DLD1 (cell line): ENCODE measurements around the gene ADGRG1.
"Not testable (repeated sequence)": the region's sequence is repeated elsewhere in the genome, so short reads cannot be mapped to it uniquely, and the experiment has no call there.

Experiments used
- in situ Hi-C: cut with HindIII; loops from 2 replicates; pipeline ENCODE4 v1.10.0; 2017; ENCODE audit warnings: low sequenced_read_pairs

Gene ADGRG1

GRCh38 chr16:57698812-57699405 is 70.5 kb downstream of the ADGRG1 start:
- in situ Hi-C loops = no loop called here

- in situ Hi-C loops = no loop called here
Observed at GRCh38 chr16:57699481-57699880, 71.1 kb downstream of the ADGRG1 start.

DNA sequence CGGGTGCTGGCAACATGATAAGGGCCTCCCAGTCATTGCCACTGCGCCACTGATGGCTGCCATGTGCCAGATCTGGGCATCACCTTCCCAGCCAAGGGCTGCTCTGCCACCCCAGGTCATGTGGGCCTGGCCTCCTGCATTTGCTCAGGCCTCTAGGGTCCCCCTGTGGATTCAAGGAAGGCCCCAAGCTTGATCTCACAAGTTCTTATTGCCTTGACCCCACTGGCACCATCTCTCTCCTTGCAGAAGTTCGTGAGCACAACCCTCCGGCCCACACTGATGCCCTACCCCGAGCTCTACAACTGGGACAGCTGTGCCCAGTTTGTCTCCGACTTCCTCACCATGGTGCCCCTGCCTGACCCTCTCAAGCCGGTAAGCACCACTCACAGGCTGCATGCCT is 71.5 kb downstream of the ADGRG1 start:
- in situ Hi-C loops = no loop called here

GRCh38 chr16:57700781-57701551 is 72.5 kb downstream of the ADGRG1 start:
- in situ Hi-C loops = no loop called here

- in situ Hi-C loops = no loop called here
Observed at GRCh38 chr16:57701759-57702371, 73.4 kb downstream of the ADGRG1 start.

- in situ Hi-C loops = no loop called here
Observed at GRCh38 chr16:57703416-57704010, 75.1 kb downstream of the ADGRG1 start.

GRCh38 chr16:57704011-57704904 is 75.8 kb downstream of the ADGRG1 start:
- in situ Hi-C loops = no loop called here

DNA sequence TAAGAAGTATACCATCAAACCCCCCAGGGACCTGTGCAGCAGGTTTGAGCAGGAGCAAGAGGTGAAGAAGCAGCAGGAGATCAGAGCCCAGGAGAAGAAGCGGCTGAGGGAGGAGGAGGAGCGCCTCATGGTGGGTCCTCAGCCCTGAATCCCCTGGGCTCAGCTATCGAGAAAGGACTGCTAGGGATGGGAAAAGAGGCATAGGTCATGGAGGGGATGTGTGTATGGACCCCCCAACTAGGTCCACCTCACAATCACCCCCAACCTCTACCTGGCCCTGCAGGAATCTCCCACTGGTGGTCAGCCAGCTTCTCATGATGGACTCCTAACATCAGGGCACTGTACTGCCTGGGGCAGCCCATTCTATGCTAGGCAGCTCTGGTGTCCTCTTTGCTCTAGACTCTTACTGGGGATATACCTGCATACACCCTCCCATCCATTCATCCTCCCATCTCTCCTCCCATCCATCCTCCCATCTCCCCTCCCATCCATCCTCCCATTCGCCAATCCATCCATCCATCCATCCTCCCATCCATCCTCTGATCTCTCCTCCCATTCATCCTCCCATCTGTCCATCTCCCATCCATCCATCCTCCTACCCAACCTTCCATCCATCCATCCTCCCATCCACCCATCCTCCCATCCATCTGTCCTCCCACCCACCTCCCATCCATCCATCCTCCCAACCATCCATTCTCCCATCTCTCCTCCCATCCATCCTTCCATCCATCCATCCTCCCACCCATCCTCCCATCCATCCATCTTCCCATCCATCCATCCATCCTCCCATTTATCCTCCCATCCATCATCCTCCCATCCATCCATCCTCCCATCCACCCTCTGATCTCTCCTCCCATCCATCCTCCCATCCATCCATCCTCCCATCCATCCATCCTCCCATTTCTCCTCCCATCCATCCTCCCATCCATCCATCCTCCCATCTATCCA is 76.7 kb downstream of the ADGRG1 start:
- in situ Hi-C loops = no loop called here

- in situ Hi-C loops = no loop called here
Observed at GRCh38 chr16:57706717-57707116, 78.3 kb downstream of the ADGRG1 start.

DNA sequence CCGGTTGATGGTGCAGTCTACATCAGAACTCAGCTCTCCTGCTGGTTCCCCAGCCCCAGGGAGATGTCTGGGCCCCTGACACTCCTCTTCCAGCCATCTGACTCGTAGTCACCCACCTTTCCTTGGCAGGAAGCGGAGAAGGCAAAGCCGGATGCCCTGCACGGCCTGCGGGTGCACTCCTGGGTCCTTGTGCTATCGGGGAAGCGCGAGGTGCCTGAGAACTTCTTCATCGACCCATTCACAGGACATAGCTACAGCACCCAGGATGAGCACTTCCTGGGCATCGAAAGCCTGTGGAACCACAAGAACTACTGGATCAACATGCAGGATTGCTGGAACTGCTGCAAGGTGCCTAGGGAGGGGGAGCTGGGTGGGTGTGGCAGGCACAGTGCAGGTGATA is 78.9 kb downstream of the ADGRG1 start:
- in situ Hi-C loops = no loop called here

DNA sequence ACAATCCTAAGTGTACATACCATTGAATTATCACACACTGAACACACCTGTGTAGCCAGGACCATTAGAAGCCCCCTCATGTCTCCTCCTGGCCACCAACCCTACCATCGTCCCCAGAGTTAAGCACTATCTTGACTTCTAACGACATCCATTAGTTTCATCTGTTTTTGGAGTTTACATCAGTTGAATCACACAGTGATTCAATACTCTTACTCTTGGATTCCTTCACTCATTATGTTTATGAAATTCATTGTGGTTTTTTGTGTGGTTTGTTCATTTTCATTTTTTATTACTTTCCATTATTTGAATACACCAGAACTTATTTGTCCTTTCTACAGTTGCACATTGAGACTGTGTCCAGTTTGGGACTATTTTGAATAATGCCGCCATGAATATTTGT is 79.7 kb downstream of the ADGRG1 start:
- in situ Hi-C loops = no loop called here

- in situ Hi-C loops = no loop called here
Observed at GRCh38 chr16:57709663-57710062, 81.2 kb downstream of the ADGRG1 start.

DNA sequence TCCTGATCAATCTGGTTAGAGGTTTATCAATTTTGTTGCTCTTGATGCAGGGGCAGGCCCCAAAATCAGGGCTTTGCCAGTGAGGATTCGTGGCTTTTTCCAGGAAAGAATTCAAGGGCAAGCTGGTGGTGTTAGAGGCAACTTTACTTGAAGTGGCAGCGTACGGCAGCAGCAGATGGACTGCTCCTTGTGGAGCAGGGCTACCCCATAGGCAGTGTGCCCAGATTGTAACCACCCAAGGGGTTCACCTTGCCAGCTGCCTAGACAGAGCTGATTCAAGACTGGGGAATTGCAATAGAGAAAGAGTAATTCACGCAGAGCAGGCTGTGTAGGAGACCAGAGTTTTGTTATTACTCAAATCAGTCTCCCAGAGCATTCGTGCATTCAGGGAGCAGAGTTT is 82.9 kb downstream of the ADGRG1 start:
- in situ Hi-C loops = no loop called here

DNA sequence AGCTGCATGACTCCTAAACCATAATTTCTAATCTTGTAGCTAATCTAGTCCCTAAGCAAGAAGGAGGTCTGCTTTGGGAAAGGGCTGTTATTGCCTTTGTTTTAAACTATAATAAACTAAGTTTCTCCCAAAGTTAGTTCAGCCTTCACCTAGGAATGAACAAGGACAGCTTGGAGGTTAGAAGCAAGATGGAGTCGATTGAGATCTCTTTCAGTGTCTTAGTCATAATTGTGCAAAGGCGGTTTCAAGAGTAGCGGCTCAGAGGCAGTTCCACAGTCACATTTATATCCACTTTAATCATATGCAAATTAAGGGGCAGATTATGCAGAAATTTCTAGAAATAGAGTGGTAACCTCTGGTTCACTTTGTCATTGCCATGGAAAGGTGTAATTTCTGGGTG is 83.6 kb downstream of the ADGRG1 start:
- in situ Hi-C loops = no loop called here

DNA sequence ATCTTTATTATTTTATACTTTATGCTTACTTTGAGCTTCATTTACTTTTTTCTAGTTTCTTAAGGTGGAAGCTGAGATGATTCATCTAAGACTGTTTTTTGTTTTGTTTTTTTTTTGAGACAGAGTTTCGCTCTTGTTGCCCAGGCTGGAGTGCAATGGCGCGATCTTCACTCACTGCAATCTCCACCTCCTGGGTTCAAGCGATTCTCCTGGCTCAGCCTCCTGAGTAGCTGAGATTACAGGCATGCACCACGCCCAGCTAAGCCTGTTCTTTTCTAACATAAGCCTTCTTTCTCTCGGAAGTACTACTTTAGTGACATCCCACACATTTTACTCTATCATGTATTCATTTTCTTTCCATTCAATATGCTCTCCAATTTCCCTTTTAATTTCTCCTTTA is 84.1 kb downstream of the ADGRG1 start:
- in situ Hi-C loops = not testable (repeated sequence)

DNA sequence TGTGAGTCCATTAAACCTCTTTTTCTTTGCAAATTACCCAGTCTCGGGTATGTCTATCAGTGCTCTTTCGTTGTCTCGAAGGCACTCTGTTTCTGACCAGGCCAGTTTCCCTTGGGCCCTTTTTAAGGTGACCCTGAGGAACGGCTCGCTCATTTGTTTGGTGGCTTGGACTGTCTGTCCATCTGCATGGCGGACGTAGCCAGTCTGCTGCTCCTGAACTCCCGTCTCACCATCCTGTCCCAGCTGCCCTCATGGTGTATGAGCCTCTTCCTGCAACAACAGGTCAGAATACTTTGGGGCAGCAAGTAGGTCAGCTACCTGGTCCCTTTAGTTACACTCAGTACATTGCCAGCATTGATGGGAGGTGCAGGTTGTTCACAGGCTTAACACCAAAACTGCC is 85.2 kb downstream of the ADGRG1 start:
- in situ Hi-C loops = no loop called here

DNA sequence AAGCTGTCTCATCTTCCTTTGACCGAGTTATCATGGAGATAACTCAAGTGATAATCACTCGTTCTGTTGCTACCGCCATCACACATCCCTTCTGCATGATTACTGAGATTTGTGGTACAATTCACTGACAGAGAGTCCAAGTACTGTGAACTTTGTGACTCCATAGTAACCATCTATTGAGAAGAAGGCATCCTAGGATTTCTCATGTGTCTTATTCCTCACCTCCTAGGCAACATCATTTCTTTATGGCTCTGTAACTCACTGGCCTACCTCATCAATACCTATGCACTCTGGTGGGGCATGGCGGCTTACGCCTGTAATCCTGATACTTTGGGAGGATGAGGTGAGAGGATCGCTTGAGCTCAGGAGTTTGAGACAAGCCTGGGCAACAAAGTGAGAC is 85.6 kb downstream of the ADGRG1 start:
- in situ Hi-C loops = no loop called here
